Loucy (cell line): ENCODE results near the gene ZNF766.

ENCODE experiments used
- H2AFZ ChIP-seq: fragments of 200-600 bp; sonication (generic); 2 replicates; pipeline ENCODE4 v1.6.0; 2016; ENCODE audit warnings: antibody characterized with exemption, mild to moderate bottlenecking, low read length, moderate library complexity
- H3F3A ChIP-seq: fragments of 200-600 bp; 2 replicates; pipeline ENCODE4 v1.6.0; 2016; ENCODE audit warnings: antibody characterized with exemption, low read depth, mild to moderate bottlenecking
- H3K27me3 ChIP-seq: fragments of 200-600 bp; sonication (generic); 2 replicates; pipeline ENCODE4 v1.6.1; 2014; ENCODE audit warnings: low read length, mild to moderate bottlenecking; ENCODE audit not compliant: insufficient read depth, poor library complexity, severe bottlenecking
- H3K36me3 ChIP-seq: fragments of 200-600 bp; sonication (generic); 2 replicates; pipeline ENCODE4 v1.6.1; 2016; ENCODE audit warnings: low read length; ENCODE audit not compliant: insufficient read depth
- H3K4me1 ChIP-seq: fragments of 200-600 bp; sonication (generic); 2 replicates; pipeline ENCODE4 v1.5.1; 2014; ENCODE audit warnings: low read length, mild to moderate bottlenecking; ENCODE audit not compliant: insufficient read depth, poor library complexity, severe bottlenecking
- H3K4me2 ChIP-seq: fragments of 200-600 bp; sonication (generic); 2 replicates; pipeline ENCODE4 v1.6.0; 2014; ENCODE audit warnings: antibody characterized with exemption, low read length, low read depth, mild to moderate bottlenecking; ENCODE audit not compliant: poor library complexity, severe bottlenecking
- H3K4me3 ChIP-seq: fragments of 200-600 bp; sonication (generic); 2 replicates; pipeline ENCODE4 v1.5.1; 2014; ENCODE audit warnings: low read length, mild to moderate bottlenecking, mixed read lengths; ENCODE audit not compliant: poor library complexity, severe bottlenecking
- H3K79me2 ChIP-seq: fragments of 200-600 bp; sonication (generic); 2 replicates; pipeline ENCODE4 v1.6.1; 2014; ENCODE audit warnings: low read length; ENCODE audit not compliant: insufficient read depth
- H3K9ac ChIP-seq: fragments of 200-600 bp; sonication (generic); 2 replicates; pipeline ENCODE4 v1.6.0; 2014; ENCODE audit warnings: mild to moderate bottlenecking, low read depth, low read length, moderate library complexity; ENCODE audit not compliant: poor library complexity, severe bottlenecking
- H3K9me2 ChIP-seq: fragments of 200-600 bp; sonication (generic); replicated peaks from 2 replicates; pipeline ENCODE4 v1.6.1; 2016; ENCODE audit warnings: low read depth, low read length, mixed read lengths
- H3K9me3 ChIP-seq: fragments of 200-600 bp; sonication (generic); 2 replicates; pipeline ENCODE4 v1.6.1; 2014; ENCODE audit warnings: mild to moderate bottlenecking, antibody characterized with exemption, low read length, low read depth; ENCODE audit not compliant: insufficient read depth
- H4K20me1 ChIP-seq: fragments of 200-600 bp; sonication (generic); 2 replicates; pipeline ENCODE4 v1.6.0; 2014; ENCODE audit warnings: antibody characterized with exemption, low read length, mild to moderate bottlenecking; ENCODE audit not compliant: insufficient read depth, poor library complexity, severe bottlenecking
- EZH2phosphoT487 ChIP-seq: fragments of 200-600 bp; IDR thresholded peaks from 2 replicates; pipeline ENCODE4 v1.6.1; 2018; ENCODE audit warnings: antibody characterized with exemption, mild to moderate bottlenecking, moderate library complexity, borderline replicate concordance
- TF ChIP-seq, protein P1 (sequence below): fragments of 200-600 bp; sonication (generic); conservative IDR thresholded peaks from 2 replicates; pipeline ENCODE4 v1.5.1; 2014; ENCODE audit warnings: mild to moderate bottlenecking, antibody characterized with exemption, low read length

ZNF766 gene

GRCh38 chr19:52343548-52343947, 74.2 kb downstream of the ZNF766 start:
- H3F3A ChIP-seq: no peaks in the 10 kb centered on the region
- H3K9me3 ChIP-seq: no peaks in the 10 kb centered on the region
- H3K4me2 ChIP-seq: no peak overlapping the region
- no peaks in the 10 kb centered on the region for H3K36me3 ChIP-seq
- no peak overlapping the region for H2AFZ ChIP-seq
- H3K79me2 ChIP-seq: no peaks in the 10 kb centered on the region
- no peak overlapping the region for H3K9ac ChIP-seq
- no peaks in the 10 kb centered on the region for H4K20me1 ChIP-seq
- no peaks in the 10 kb centered on the region for H3K9me2 ChIP-seq
- H3K4me3 ChIP-seq: no peak overlapping the region
- no peaks in the 10 kb centered on the region for H3K27me3 ChIP-seq
- peaks cover 4% of the 10 kb centered on the region for H3K4me1 ChIP-seq
- TF ChIP-seq, protein P1, sequence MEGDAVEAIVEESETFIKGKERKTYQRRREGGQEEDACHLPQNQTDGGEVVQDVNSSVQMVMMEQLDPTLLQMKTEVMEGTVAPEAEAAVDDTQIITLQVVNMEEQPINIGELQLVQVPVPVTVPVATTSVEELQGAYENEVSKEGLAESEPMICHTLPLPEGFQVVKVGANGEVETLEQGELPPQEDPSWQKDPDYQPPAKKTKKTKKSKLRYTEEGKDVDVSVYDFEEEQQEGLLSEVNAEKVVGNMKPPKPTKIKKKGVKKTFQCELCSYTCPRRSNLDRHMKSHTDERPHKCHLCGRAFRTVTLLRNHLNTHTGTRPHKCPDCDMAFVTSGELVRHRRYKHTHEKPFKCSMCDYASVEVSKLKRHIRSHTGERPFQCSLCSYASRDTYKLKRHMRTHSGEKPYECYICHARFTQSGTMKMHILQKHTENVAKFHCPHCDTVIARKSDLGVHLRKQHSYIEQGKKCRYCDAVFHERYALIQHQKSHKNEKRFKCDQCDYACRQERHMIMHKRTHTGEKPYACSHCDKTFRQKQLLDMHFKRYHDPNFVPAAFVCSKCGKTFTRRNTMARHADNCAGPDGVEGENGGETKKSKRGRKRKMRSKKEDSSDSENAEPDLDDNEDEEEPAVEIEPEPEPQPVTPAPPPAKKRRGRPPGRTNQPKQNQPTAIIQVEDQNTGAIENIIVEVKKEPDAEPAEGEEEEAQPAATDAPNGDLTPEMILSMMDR: peak; percentile 82
- no peak for TF ChIP-seq EZH2phosphoT487

DNA sequence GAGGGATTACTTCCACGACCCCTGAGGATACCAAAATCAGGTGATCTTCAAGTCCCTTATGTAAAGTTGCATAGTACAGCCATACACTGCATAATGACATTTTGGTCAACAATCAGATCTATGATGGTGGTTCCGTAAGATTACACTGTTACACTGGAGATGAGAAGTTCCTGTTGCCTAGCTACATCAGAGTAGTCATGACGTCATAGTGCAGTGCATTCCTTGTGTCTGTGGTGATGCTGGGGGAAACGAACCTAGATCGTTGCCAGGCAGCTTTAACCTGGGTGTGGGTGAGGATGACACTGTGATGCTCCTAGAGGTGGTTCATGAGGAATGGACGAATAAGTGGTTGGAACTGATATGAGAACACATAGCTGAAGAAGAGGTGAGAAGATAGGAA, 75.8 kb downstream of the ZNF766 start:
- Histone ChIP-seq H3K9me2 (no peaks in the 10 kb centered on the region), H3K36me3 (no peaks in the 10 kb centered on the region), H3F3A (no peaks in the 10 kb centered on the region), H3K27me3 (no peaks in the 10 kb centered on the region), H3K4me1 (peaks cover 4% of the 10 kb centered on the region), H3K9ac (no peak overlapping the region), H2AFZ (no peak overlapping the region), H3K9me3 (no peaks in the 10 kb centered on the region), H3K4me3 (no peak overlapping the region), H3K79me2 (no peaks in the 10 kb centered on the region), H4K20me1 (no peaks in the 10 kb centered on the region), H3K4me2 (no peak overlapping the region)
- TF ChIP-seq EZH2phosphoT487: no peak
- TF ChIP-seq, protein P1: no peak
